ENCODE measurements around the gene FNDC3B.
"Not testable (repeated sequence)": the region's sequence is repeated elsewhere in the genome, so short reads cannot be mapped to it uniquely, and the experiment has no call there.

The FNDC3B gene

GRCh38 chr3:172074586-172074985 is 35.2 kb downstream of the FNDC3B start:
- DNase-seq: no peak

GRCh38 chr3:172076212-172076611 is 36.8 kb downstream of the FNDC3B start:
- DNase-seq: peak; percentile 31

- DNase-seq: no peak
Observed at GRCh38 chr3:172077197-172077757, 37.9 kb downstream of the FNDC3B start.

- DNase-seq: no peak
Observed at GRCh38 chr3:172078244-172078643, 38.9 kb downstream of the FNDC3B start.

- no peak for DNase-seq
Observed at GRCh38 chr3:172078721-172079120, 39.3 kb downstream of the FNDC3B start.

- no peak for DNase-seq
Observed at GRCh38 chr3:172079326-172079976, 40.1 kb downstream of the FNDC3B start.

- DNase-seq: no peak
Observed at GRCh38 chr3:172080503-172080902, 41.1 kb downstream of the FNDC3B start.

GRCh38 chr3:172082269-172082668 is 42.9 kb downstream of the FNDC3B start:
- peak; percentile 98 for DNase-seq

- DNase-seq: no peak
Observed at GRCh38 chr3:172082820-172083513, 43.6 kb downstream of the FNDC3B start.

GRCh38 chr3:172083995-172084409 is 44.6 kb downstream of the FNDC3B start:
- DNase-seq: no peak

GRCh38 chr3:172084871-172085556 is 45.6 kb downstream of the FNDC3B start:
- peak; percentile 53 for DNase-seq

- DNase-seq: no peak
Observed at GRCh38 chr3:172085557-172085895, 46.1 kb downstream of the FNDC3B start.

GRCh38 chr3:172086071-172086470 is 46.7 kb downstream of the FNDC3B start:
- no peak for DNase-seq

- no peak for DNase-seq
Observed at GRCh38 chr3:172087198-172087597, 47.8 kb downstream of the FNDC3B start.

- DNase-seq: no peak
Observed at GRCh38 chr3:172087602-172088580, 48.5 kb downstream of the FNDC3B start.

- no peak for DNase-seq
Observed at GRCh38 chr3:172089250-172089649, 49.9 kb downstream of the FNDC3B start.

- DNase-seq: no peak
Observed at GRCh38 chr3:172090035-172090434, 50.7 kb downstream of the FNDC3B start.

GRCh38 chr3:172092658-172093057 is 53.3 kb downstream of the FNDC3B start:
- no peak for DNase-seq

- DNase-seq: not testable (repeated sequence)
Observed at GRCh38 chr3:172093581-172094443, 54.4 kb downstream of the FNDC3B start.

GRCh38 chr3:172094621-172095557 is 55.5 kb downstream of the FNDC3B start:
- DNase-seq: no peak
